Right lobe of liver (tissue), 6 donors: ENCODE results near the gene SUPT16H. TPM values are rescaled to one million over a fixed set of nuclear protein-coding genes. Genes with fewer than 3 reads are reported as not detected.
A peak's percentile ranks its signal among the peaks of the same experiment; 100 is the strongest.

Experiments used
- ATAC-seq, 4 donors: fragments of 200-7000 bp; cut with Tn5 transposase; one replicate each; pipeline ENCODE4 v1.9.1; 2020; ENCODE audit warnings: mild to moderate bottlenecking in 4 of 4, moderate library complexity in 4 of 4
- DNase-seq, 3 donors: peaks; one replicate each; pipeline ENCODE4 v3.0.0-alpha.2; 2020
- H3K27ac ChIP-seq, 3 donors: fragments of 200-600 bp; one replicate each; pipeline ENCODE4 v1.8.0; 2022
- H3K27me3 ChIP-seq, 2 donors: fragments of 200-600 bp; one replicate each; pipeline ENCODE4 v1.8.0; 2022
- H3K36me3 ChIP-seq, 4 donors: fragments of 200-600 bp; sonication (generic) in 1 of 4; one replicate each; pipeline versions ENCODE4 v1.5.1 to v1.8.0; 2017 to 2022; ENCODE audit warnings: control low read depth in 1 of 4
- H3K4me1 ChIP-seq, 4 donors: fragments of 200-600 bp; sonication (generic) in 1 of 4; one replicate each; pipeline versions ENCODE4 v1.5.1 to v1.8.0; 2017 to 2022; ENCODE audit warnings: control low read depth in 1 of 4
- H3K4me3 ChIP-seq, 3 donors: fragments of 200-600 bp; one replicate each; pipeline ENCODE4 v1.8.0; 2022
- H3K9me3 ChIP-seq, 4 donors: fragments of 200-600 bp; sonication (generic) in 1 of 4; one replicate each; pipeline versions ENCODE4 v1.5.1 to v1.8.0; 2017 to 2022; ENCODE audit warnings: control low read depth in 1 of 4
- POLR2A ChIP-seq: fragments of 450-650 bp; IDR thresholded peaks from one replicate; pipeline ENCODE4 v1.6.1; 2017; ENCODE audit warnings: antibody characterized with exemption, mild to moderate bottlenecking
- WGBS: methylation state at CpG from one replicate; pipeline ENCODE4 v1.1.6; 2018; ENCODE audit warnings: low coverage, low lambda C conversion rate; ENCODE audit not compliant: insufficient coverage; ENCODE audit errors: missing lambda C conversion rate; 5-methylcytosine and 5-hydroxymethylcytosine counted together
- intact Hi-C, 2 donors: fragments of 100-400 bp; cut with DNase I; formaldehyde crosslinking; loops; one replicate each; pipeline versions ENCODE4 v1.11.2 to v1.14.1; 2022
- total RNA-seq, 6 experiments: library from RNA; depleted of rRNA in 2 of 6; stranded (reverse); fragments of >200 nt in 2 of 6; fragmentation: NEBNext Ultra II Directional in 3 of 6; extraction: Animal tissue kit (Norgen Biotek cat#: 25700) in 3 of 6; gene quantifications; one replicate each; pipeline versions ENCODE4 v1.1.0 to v1.2.4, GENCODE V29; 2016 to 2023
- TF ChIP-seq, protein P1 (sequence below), 4 donors: fragments of 200-600 bp in 3 of 4; fragments of 450-650 bp in 1 of 4; IDR thresholded peaks; one replicate each; pipeline versions ENCODE4 v1.5.1 to v1.8.0; 2016 to 2022; ENCODE audit warnings: antibody characterized with exemption in 4 of 4, mild to moderate bottlenecking in 2 of 4
- donor health status: DM: no; HTN: yes; CAD: no.
- donor health status: DM: no; HTN: no; CAD: no.
- donor health status: DM: no; HTN: no; CAD: no.
- donor health status: DM: no; HTN: yes; CAD: no.
- donor health status: DM: no; HTN: yes; CAD: no.

SUPT16H gene
- total RNA-seq, 6 experiments from 2014 or later = 13.0 to 28.8 (median 19.5) TPM

DNA sequence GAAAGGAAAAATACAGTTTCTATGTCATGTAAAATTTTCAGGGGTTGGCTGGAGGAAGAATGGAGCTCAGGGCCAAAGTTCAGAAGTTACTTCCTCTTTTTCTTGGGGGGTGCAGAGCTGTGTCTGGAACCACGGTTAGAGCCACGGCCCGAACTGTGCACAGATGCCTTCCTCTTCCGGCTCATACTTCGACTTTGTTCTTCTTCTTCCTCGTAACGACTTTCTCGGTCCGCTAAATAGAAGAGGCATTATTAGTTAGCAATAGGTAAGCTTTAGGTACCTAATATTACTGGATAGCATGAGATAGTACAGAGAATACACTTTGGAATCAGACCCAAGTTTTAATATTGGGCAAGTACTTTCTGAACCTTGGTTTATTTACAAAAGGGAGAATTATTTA, 31.2 kb downstream of the SUPT16H start:
- WGBS = 87% methylated on average over 9 of the region's 9 CpGs
- Histone ChIP-seq H3K4me1 (no peaks in the 10 kb centered on the region), H3K36me3 (peaks cover 0 to 61% (median 22%) of the 10 kb centered on the region in 4 donors), H3K27me3 (no peaks in the 10 kb centered on the region), H3K27ac (no peak overlapping the region), H3K4me3 (no peak overlapping the region), H3K9me3 (no peaks in the 10 kb centered on the region)
- intact Hi-C loops = no loop called here
- ATAC-seq (peak; percentile 38 to 73 (median 52)), DNase-seq (no peak)
- TF ChIP-seq POLR2A = no peak
- TF ChIP-seq, protein P1, sequence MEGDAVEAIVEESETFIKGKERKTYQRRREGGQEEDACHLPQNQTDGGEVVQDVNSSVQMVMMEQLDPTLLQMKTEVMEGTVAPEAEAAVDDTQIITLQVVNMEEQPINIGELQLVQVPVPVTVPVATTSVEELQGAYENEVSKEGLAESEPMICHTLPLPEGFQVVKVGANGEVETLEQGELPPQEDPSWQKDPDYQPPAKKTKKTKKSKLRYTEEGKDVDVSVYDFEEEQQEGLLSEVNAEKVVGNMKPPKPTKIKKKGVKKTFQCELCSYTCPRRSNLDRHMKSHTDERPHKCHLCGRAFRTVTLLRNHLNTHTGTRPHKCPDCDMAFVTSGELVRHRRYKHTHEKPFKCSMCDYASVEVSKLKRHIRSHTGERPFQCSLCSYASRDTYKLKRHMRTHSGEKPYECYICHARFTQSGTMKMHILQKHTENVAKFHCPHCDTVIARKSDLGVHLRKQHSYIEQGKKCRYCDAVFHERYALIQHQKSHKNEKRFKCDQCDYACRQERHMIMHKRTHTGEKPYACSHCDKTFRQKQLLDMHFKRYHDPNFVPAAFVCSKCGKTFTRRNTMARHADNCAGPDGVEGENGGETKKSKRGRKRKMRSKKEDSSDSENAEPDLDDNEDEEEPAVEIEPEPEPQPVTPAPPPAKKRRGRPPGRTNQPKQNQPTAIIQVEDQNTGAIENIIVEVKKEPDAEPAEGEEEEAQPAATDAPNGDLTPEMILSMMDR (IDR thresholded peaks at IDR 0.05) = no peak

DNA sequence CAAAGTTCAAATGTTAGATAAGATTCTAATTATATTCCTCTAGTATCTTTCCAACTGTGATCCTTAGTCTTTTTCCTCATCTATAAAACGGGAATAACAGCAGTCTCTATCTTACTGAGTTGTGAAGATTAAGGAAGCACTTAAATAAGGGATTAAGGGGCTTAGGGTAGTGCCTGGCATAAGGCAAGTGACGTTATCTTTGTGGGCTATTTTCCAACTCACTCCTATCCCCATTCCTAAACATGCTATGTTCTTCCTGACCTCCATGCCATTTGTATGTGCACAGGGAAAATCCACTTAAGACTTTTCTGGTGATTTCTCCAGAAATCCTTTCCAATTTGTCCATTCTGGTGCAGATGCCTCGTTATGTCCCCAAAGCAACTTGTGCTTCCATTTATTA, 33.3 kb downstream of the SUPT16H start:
- peaks cover 0 to 40% (median 15%) of the 10 kb centered on the region in 4 donors for H3K36me3 ChIP-seq
- H3K27me3 ChIP-seq = no peaks in the 10 kb centered on the region
- intact Hi-C loops = no loop called here
- no peaks in the 10 kb centered on the region for H3K9me3 ChIP-seq
- no peak for DNase-seq
- H3K4me3 ChIP-seq = no peak overlapping the region
- TF ChIP-seq, protein P1 (IDR thresholded peaks at IDR 0.05) = no peak
- no peak for TF ChIP-seq POLR2A
- 57% methylated on average over 2 of the region's 3 CpGs for WGBS
- H3K4me1 ChIP-seq = no peaks in the 10 kb centered on the region
- no peak overlapping the region for H3K27ac ChIP-seq
- no peak for ATAC-seq

DNA sequence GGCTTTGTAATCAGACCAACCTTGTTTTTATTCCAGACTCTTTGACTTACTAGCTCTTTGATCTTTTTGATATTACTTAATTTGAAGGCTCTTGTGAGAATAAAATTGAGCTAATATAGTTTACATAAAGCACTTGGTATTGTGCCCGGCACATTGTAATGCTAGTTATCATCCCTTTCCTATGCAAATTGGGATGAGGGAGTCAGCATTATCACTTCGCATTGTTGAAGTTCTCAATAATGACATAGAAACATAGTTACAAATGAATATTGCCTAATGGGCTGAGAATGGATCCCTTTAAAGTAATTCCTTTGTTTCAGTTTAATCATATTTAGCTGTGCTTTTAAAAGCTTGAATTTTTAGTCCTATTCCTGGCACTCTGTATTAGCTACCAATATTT, 36.6 kb downstream of the SUPT16H start:
- ATAC-seq (no peak), DNase-seq (no peak)
- Histone ChIP-seq H3K4me3 (no peak overlapping the region), H3K27me3 (no peaks in the 10 kb centered on the region), H3K36me3 (peaks cover 0 to 11% (median 4%) of the 10 kb centered on the region in 4 donors), H3K4me1 (no peaks in the 10 kb centered on the region), H3K27ac (no peak overlapping the region), H3K9me3 (no peaks in the 10 kb centered on the region)
- WGBS = 64% methylated on average over 2 of the region's 2 CpGs
- TF ChIP-seq, protein P1 (IDR thresholded peaks at IDR 0.05) = no peak
- TF ChIP-seq POLR2A = no peak
- intact Hi-C loops = no loop called here

DNA sequence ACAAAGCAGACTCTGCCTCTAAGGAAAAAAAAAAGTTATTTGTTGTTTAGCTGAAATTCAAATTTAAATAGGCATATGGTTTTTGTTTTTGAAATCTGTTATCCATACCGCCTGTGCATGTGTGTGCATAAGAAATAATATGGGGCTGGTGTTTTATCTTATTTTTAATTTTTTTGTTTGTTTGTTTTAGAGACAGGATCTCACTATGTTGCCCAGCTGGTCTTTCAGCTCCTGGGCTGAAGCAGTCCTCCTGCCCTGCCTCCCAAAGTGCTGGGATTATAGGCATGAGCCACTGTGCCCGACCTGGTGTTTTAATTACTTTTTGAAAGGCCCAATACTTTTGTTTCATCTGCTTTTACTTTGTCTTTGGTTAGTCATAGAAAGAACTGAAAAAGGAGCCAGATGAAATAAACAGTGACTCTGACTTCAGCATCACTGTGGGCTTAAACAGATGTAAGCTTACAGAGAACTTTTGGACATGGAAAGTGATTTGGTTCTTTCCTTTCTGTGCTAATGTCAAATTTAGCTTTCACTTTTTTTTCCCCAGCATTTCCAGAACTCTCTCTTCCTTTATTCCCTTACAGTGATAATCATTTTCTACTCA, 37.2 kb downstream of the SUPT16H start:
- ATAC-seq (no peak), DNase-seq (no peak)
- intact Hi-C loops = no loop called here
- no peaks in the 10 kb centered on the region for H3K9me3 ChIP-seq
- WGBS = 100% methylated on average over 2 of the region's 2 CpGs
- H3K4me1 ChIP-seq = no peaks in the 10 kb centered on the region
- H3K27me3 ChIP-seq = no peaks in the 10 kb centered on the region
- peaks cover 0 to 6% (median 2%) of the 10 kb centered on the region in 4 donors for H3K36me3 ChIP-seq
- H3K27ac ChIP-seq = no peak overlapping the region
- TF ChIP-seq POLR2A = no peak
- TF ChIP-seq, protein P1 (IDR thresholded peaks at IDR 0.05) = no peak
- H3K4me3 ChIP-seq = no peak overlapping the region
